Effector CD4-positive, alpha-beta T cell (primary cell): ENCODE measurements around the gene BCORL1.

Experiments used
- DNase-seq: peaks from one replicate; pipeline ENCODE4 v3.0.0-alpha.2; 2020

The BCORL1 gene

DNA sequence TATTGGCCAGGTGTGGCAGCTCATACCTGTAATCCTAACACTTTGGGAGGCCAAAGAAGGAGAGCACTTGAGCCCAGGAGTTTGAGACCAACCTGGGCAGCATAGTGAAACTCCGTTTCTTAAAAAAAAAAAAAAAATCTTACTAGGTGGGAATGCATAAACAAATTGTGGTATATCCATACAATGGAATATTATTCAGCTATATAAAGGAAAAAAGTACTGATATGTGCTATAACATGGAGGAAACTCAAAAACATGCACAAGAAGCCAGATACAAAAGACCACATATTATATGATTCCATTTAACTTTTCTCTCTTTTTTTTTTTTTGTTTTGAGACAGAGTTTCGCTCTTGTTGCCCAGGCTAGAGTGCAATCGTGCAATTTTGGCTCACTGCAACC lies 13.5 kb upstream of the BCORL1 start:
- DNase-seq = no peak

DNA sequence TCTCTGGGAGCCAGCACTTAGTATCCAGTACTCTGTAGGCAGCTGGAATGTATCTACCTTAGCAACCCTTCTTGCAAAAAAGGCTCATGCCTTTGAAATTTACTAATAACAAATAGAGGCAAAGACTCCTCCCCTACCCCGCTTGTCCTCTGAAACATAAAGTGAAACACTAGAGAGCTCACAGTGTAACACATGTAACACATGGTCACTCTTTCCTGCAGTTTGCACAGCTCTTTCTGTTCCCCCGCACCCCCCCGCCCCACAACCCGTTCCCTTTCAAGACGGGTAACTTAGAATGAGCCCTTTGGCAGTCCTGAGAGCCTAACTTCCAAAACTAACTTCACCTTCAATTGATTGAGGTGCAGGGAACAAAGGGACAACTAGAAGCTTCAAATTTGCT lies 6.0 kb upstream of the BCORL1 start:
- no peak for DNase-seq

DNA sequence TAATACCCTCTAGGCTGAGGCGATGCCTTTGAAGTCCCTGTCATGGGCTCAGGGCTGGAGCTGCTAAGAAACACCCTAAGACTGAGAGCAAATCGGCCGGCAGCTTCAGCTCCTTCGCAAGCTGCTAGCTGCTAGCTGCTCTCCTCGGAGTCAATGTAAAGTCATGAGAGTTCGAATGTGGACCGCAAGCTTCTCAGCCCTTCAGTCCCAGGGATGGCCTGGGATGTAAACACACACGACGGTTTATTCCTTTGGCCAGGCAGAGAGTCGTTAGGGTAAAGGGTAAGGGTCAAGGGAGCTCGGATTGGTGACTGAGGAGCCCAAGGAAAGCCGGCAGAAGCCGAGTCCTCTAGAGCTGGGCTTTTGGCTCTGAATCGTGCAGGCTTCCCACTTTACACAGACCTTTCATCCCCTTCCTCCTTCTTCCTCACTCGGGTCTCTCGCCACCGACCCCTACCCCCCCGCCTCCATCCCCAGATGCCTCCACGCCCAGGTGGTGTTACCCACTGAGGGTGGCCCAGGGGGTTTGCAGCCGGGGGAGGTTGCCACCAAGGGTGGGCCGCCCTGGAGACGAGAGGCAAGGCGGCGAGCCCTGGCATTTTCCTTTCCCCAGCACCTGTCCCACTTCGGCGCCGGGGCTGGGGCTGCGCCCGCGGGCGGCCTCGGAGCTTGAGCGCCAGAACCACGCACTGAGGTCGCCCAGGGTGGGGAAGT lies 3.1 kb upstream of the BCORL1 start:
- no peak for DNase-seq

DNA sequence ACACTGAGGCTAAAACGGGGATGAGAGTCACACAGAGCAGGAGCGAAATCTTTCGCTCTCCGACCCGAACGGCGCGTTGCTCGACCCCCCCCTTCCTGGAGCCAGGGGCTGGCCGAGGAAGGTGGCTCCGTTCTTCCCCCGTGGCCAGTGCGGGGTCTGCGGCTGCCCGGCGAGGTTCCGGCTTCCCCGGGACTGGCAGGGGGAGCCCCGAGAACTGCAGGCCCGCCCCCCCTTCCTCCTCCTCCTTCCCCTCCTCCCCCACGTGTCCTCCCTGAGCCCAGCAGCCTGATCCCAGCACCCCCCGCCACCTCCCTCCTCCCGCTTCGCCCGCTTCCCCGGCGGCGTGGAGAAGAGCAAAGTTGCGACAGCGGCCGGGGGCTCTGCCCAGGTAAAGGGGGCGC lies 2.4 kb upstream of the BCORL1 start:
- DNase-seq = peak; percentile 14

DNA sequence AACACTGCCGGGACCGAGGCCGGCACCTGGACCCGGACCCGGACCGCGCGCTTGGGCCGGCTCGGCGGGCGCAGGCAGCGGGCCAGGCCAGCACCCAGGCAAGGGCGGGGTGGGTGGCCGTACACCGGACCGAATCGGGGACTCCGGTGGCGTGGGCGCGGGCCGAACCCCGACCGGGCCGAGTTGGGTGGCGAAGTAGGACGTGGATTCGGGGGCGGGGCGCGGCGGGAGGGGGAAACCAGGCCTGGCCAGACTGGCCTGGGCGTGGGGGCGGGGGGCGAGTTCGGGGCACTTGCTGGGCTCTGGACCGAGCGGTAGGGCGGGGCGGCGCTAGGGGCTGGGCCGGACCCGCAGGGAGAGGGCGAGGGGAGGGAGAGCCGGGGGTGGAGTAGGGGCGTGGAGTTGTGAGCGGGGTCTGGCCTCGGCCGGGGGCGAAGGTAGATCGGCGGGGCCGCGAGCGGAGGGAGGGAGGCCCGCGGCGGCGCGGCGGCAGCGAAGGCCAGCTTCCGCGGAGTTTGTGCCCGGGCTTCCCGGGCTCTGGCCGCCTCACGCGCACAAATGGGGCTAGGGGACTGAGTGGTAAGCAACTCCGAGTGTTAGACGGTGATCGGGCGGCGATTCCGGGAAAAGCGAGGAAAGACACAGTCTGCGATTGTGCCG lies 1.8 kb upstream of the BCORL1 start:
- DNase-seq = no peak

DNA sequence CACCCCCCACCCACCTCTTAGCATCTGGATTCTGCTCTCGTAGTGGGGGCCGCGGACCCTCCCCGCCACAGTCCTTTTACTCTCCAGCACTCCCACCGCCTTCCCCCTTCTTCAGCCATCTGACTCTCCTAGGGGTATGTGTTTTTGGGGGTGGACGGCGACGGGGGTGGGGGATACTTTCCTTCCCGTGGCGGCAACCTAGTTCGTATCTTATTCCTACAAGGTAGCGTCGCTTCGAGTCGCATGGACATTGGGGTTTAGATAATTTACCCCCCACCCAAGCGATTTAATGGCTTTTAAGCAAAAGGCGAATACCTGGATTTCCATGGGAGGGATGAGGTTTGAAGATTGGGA lies 1.3 kb upstream of the BCORL1 start:
- no peak for DNase-seq

DNA sequence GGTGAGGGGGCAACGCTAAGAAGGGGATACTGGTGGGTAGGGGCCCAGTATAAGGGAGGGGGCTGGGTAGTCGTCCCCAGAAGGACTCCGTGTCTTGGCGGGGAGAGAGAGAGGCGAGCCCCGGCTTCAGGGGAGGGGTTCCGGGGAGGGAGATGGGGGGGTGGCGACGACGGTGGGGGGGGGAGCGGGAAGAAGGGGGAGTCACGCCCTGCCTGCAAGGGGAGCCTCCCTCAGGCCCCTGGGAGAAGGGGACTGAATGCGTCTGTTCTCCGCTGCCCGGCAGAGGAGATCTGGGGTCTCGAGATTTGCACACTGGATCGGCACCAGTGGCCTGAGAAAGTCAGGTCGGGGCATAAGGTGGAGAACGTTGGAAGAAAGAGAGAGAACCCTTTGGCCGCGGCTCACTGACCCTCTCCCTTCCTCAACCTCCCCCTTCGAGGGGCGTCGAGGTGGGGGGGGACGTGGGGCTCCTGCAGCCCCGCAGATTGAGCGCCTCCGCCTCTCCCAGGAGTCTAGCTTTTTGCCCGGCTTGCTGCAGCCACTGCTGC lies 609 bp upstream of the BCORL1 start:
- no peak for DNase-seq

DNA sequence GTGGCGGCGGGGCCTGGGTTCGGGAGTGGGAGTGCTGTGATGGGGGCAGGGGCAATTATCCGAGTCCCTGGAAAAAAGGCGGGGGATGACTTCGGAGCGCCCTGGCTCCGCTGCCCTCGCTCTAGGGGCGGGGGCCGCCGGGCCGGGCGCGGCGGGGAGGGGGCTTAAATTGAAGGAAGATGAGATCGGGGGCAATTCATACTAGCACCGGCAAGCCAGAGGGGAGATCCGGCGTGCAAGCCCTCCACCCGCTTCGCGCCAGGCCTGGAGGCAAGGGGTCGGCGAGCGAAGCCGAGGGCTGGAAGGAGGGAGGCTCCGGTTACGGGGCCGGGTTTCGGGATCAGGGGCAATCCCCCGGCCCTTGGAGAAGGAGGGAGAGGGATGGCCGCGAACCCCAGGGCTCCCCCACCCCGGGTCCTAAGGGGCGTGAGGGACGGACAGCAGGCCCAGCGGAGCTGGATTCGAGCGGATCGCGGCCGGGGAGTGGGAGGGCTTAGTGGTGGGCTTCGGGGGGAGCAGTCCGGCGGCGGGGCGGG lies 1.2 kb downstream of the BCORL1 start:
- no peak for DNase-seq

DNA sequence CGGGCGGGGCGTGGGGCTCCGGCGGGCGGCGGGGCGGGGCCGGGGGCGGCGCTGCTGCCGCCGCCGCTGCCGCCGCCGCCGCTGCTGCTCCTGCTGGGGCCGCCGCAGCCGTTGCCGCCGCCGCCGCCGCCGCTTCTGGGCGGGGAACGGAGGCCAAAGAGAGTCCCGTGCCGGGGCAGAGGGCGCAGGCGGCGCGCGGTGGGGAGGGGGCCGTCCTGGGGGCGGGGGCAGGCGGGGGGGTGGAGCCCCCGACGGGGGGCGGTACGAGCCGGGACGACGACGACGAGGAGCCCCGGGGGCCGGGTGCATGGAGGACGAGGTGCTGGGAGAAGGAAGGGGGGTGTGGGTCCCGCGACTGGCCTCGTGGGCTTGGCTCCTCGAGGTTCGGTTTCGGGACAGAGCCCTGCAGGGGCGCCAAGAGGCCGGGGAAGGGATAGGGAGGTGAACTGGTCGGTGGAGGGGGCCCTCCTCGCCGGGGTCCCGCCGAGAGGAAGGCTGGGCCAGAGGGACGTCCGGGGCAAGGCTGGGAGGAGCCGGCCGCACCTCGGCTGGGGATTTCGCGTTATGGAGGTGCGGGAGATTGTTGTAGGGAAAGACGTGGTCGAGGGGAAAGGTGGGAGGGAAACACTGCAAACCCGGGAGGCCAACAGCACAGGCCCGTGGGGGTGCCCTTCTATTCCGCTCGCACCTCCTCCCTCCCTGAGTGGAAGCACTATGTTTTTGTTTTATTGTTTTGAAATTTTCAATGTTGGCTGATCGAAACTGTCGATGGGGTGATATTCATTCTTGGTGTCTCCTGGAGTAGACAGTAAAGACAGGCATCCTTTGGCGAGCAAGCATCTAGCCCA lies 1.9 kb downstream of the BCORL1 start:
- DNase-seq = peak; percentile 37

DNA sequence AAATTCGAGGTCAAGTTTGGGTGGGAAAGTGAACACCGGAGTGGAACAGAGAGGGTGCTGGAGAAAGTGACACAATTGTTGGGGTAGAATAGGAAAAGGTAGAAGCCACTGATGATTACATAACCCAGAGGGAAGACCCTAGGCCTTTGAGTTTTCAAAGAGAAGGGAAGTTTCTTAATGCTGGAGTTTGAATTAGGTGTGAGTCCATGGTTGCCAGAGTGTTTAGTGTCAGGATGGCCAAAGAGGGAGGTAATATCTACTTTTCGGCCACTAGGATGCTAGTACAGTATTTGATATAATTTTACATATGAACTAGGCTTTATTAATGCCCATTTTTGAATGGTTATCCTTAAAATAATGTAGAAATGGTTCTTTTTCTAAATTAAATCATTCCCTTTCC lies 5.4 kb downstream of the BCORL1 start:
- DNase-seq = no peak

DNA sequence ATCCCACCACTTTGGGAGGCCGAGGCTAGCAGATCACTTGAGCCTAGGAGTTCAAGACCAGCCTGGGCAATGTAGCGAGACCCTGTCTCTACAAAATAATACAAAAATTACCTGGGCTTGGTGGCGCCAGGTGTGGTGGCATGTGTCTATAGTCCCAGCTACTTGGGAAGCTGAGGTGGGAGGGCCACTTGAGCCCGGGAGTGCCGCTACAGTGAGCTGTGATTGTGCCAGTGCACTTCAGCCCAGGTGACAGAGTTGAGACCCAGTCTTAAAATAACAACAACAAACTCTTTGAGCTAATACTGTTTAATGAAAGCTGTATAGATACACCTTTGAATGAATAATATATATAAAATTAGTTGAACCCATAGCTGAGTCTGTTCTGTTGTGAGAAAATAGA lies 9.7 kb downstream of the BCORL1 start:
- no peak for DNase-seq

DNA sequence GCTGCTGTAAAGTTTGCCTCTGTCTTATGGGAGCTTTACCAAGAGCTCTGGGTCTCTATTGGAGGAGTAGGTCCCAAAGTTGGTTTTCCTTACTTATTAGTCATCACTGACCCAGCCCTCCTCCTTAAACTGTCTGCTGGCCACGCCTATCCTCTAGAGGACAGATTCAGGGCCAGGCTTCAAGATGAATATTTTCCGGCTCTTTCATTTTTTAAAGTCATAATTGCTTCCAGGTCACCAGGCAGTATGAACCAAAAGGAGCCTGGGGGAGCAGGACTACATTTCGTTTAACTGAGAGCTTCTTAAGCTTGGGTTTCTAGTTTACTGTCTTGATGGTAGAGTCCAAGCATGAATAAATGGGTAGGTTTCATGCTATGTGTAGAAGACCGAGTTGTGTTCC lies 13.7 kb downstream of the BCORL1 start:
- DNase-seq = no peak

DNA sequence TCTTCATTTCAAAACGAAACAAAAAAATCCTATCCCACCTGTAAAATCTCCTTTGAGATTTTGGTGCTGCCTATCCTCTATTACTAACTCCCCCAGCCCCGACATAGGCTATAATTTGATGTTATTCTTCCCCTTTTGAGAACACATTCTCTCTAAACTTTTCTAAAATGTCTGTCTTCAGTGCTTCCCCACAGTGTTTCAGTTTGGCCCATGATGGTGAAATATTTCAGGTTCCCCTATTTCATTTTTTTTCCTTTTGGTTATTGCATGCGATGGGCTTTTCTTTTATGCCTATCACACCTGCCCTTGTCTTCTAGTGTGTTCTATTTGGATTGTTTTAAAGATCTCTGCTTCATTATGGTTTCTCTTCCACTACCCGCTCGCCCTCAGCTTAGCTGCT lies 14.7 kb downstream of the BCORL1 start:
- DNase-seq = no peak

DNA sequence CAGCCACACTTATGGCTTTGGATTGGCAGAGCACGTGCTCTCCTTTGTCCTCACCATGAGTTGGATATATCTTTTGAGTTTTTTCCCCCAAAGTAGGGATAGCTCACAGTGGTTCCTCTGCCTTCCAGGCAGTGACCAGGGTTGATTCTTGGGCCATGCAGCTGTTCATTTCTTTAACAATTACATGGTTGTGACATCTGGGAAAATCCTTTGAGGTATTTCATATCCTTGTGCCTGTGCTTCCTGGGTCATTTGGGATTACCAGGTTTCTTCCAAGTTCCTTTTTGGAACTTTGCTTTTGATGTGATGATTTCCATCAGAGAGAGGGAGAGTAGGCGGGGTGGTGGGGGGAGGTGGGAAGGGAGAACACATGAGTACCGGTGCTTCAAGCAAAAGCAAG lies 15.6 kb downstream of the BCORL1 start:
- no peak for DNase-seq

DNA sequence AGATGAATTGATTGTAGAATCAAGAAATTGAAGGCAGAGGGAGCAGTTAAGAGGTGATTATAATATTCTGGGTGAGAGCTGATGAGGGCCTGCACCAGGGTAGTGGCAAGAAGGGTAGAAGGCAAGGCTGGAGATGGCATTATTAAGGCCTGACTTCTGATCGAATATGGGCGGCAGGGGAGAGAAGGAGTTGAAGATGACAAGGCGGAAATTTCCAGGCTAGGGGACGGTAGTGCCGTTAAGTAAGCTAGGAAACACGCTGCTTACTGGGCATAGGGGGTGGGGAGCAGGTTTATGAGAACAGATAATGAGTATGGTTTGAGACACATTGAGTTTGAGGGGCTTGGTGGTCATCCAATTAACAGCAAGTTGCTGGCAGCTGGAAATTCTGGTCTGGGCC lies 19.5 kb downstream of the BCORL1 start:
- DNase-seq = no peak

DNA sequence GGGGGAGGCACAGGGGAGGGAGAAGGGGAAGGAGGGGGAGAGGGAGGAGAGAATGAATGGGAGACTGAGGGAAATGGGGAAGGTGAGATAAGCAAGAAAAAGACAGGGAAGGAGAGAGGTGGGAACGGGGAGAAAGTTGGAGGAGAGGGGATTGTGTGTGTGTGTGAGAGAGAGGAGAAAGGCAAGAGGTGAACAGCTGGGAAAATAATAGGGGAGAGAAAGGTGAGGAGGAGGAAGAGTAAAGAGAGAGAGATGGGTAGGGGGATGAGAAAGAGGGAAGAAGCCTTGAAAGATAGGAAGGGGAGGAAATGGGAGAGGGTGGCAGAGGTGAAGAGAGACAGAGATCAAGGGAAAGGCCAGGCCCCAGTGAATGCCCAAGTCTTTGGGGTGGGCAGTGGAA lies 20.1 kb downstream of the BCORL1 start:
- no peak for DNase-seq

DNA sequence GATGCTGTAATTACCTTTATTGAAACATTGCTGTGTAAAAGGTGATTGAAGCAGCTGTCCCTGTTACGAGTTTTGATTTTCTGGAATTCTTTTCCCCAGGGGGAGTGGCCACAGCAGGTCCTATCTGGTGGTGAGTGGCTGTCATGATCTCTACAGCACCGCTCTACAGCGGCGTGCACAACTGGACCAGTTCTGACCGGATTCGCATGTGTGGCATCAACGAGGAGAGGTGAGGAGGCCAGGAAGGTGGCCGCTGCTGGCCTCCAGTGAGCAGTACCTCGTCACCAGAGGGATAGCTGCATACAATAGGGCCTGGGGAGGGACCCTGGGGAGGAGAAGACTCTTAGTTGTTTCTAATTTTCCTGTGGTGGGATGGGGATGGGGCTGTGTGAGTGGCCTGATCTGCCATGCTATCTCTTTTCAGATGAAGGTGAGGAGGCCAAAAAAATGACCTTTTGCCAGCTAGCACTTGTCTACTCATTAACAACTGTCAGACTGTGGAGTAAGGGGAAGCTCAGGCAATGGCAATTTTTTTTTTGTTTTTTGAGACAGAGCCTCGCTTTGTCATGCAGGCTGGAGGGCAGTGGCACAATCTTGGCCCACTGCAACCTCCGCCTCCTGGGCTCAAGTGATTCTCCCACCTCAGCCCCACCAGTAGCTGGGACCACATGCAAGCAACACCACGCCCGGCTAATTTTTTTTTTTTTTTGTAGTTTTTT lies 22.8 kb downstream of the BCORL1 start:
- no peak for DNase-seq

DNA sequence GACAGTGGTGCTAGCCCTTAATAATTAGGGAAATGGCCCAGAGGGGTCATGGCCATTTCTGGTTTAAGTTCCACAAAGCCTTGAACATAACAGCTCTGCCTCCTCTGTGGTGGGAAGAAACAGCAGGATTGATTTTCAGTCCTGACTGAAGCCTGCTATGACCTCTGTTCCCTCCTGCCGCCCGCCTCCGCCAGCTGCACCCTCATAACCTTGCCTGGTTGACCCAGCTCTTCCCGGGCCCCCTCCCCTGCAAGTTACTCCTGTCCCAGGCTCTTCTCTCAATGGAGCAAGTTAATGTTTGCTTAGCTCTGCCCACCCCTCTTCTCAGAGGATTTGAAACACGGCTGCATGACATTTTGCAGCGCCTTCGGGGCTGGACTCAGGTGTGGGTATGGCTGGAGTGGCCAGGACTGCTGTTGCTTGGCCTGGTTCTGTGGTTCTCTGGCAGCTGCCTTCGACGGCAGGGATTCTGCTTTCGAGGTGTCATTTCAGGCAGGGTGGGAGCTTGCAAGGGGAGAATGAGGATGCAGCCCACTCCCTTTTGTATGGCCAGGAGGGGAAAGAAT lies 27.3 kb downstream of the BCORL1 start:
- DNase-seq = no peak

DNA sequence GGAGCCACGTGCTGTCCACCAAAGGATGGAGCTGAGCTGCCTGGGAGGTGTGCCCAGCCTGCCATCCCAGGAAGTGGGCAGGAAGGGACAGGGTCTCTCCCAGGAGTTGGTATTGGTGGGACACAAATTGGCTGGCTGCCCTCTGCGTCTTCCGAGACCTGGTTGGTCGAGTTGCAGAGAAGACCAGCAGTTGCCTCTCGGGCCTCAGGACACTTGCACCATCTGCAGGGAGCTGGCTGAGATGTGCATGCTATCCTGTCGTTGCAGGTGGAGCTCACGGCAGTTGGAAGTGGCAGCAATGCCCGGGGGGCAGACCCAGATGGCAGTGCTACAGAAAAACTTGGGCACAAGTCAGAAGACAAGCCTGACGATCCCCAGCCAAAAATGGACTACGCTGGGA lies 30.2 kb downstream of the BCORL1 start:
- DNase-seq = no peak

DNA sequence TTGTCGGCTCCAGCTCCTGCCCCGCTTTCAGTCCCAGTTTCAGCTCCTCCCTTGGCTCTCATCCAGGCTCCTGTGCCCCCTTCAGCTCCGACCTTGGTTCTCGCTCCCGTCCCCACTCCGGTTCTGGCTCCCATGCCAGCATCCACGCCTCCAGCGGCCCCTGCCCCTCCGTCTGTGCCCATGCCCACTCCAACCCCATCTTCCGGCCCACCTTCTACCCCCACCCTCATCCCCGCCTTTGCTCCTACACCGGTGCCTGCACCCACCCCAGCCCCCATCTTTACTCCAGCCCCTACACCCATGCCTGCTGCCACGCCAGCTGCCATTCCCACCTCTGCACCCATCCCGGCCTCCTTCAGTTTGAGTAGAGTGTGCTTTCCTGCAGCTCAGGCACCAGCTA lies 31.2 kb downstream of the BCORL1 start:
- no peak for DNase-seq

DNA sequence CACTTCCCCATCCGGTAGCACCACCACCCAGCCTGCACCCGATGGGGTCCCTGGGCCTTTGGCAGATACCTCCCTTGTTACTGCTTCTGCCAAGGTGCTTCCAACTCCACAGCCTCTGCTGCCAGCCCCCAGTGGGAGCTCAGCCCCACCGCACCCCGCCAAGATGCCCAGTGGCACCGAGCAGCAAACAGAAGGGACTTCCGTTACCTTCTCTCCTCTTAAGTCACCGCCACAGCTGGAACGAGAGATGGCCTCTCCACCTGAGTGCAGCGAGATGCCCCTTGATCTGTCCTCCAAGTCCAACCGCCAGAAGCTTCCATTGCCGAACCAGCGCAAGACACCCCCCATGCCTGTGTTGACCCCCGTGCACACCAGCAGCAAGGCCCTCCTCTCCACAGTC lies 31.9 kb downstream of the BCORL1 start:
- DNase-seq = no peak

DNA sequence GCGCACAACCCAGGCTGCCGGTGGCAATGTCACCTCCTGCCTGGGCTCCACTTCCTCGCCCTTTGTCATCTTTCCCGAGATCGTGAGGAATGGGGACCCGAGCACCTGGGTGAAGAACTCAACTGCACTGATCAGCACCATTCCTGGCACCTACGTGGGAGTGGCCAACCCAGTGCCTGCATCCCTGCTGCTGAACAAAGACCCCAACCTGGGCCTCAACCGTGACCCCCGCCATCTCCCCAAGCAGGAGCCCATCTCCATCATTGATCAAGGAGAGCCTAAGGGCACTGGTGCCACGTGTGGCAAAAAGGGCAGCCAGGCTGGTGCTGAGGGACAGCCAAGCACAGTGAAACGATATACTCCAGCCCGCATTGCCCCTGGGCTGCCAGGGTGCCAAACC lies 32.3 kb downstream of the BCORL1 start:
- DNase-seq = no peak

DNA sequence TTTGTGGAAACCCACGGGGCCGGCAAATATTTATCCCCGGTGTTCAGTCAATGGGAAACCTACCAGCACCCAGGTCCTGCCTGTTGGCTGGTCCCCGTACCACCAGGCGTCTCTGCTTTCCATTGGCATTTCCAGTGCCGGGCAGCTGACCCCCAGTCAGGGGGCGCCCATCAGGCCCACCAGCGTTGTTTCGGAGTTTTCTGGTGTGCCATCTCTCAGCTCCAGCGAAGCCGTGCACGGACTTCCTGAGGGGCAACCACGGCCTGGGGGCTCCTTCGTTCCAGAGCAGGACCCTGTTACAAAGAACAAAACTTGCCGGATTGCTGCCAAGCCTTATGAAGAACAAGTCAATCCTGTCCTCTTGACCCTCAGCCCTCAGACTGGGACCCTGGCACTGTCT lies 32.7 kb downstream of the BCORL1 start:
- DNase-seq = no peak
